Measurements from ENCODE around the gene GRAMD1B. TPM values are rescaled to one million over a fixed set of nuclear protein-coding genes. Genes with fewer than 3 reads are reported as not detected.

Gene GRAMD1B
- total RNA-seq, 1 donor from 2014 or later, result 1.4 TPM

- Histone ChIP-seq H3K27ac (no peak overlapping the region), H3K4me1 (no peaks in the 10 kb centered on the region), H3K4me3 (no peak overlapping the region), H3K36me3 (no peaks in the 10 kb centered on the region), H3K9me3 (no peaks in the 10 kb centered on the region), H3K27me3 (no peaks in the 10 kb centered on the region)
- DNase-seq (ENCODE audit: low spot score in 2 of 2), result no peak
- TF ChIP-seq CTCF (IDR thresholded peaks at IDR 0.05), result no peak
- intact Hi-C loops (cut with DNase I), result no loop called here
Measured at GRCh38 chr11:123608371-123608770, 178.3 kb downstream of the GRAMD1B start.

- intact Hi-C loops (cut with DNase I), result no loop called here
- Histone ChIP-seq H3K4me3 (no peak overlapping the region), H3K36me3 (no peaks in the 10 kb centered on the region), H3K27me3 (no peaks in the 10 kb centered on the region), H3K27ac (no peak overlapping the region), H3K4me1 (no peaks in the 10 kb centered on the region), H3K9me3 (no peaks in the 10 kb centered on the region)
- no peak for DNase-seq (ENCODE audit: low spot score in 2 of 2)
- TF ChIP-seq CTCF (IDR thresholded peaks at IDR 0.05), result no peak
Measured at GRCh38 chr11:123608945-123609344, 178.9 kb downstream of the GRAMD1B start.

GRCh38 chr11:123611698-123612097 lies 181.6 kb downstream of the GRAMD1B start:
- Histone ChIP-seq H3K9me3 (no peaks in the 10 kb centered on the region), H3K36me3 (no peaks in the 10 kb centered on the region), H3K27ac (no peak overlapping the region), H3K27me3 (no peaks in the 10 kb centered on the region), H3K4me1 (no peaks in the 10 kb centered on the region), H3K4me3 (no peak overlapping the region)
- no peak for TF ChIP-seq CTCF (IDR thresholded peaks at IDR 0.05)
- intact Hi-C loops (cut with DNase I), result no loop called here
- DNase-seq (ENCODE audit: low spot score in 2 of 2), result no peak

GRCh38 chr11:123616505-123617198 lies 186.6 kb downstream of the GRAMD1B start:
- no peak for DNase-seq (ENCODE audit: low spot score in 2 of 2)
- Histone ChIP-seq H3K27me3 (no peaks in the 10 kb centered on the region), H3K9me3 (no peaks in the 10 kb centered on the region), H3K4me1 (no peaks in the 10 kb centered on the region), H3K27ac (no peak overlapping the region), H3K4me3 (no peak overlapping the region), H3K36me3 (no peaks in the 10 kb centered on the region)
- intact Hi-C loops (cut with DNase I), result no loop called here
- no peak for TF ChIP-seq CTCF (IDR thresholded peaks at IDR 0.05)

- Histone ChIP-seq H3K36me3 (no peaks in the 10 kb centered on the region), H3K4me1 (no peaks in the 10 kb centered on the region), H3K4me3 (no peak overlapping the region), H3K27ac (no peak overlapping the region), H3K27me3 (no peaks in the 10 kb centered on the region), H3K9me3 (no peaks in the 10 kb centered on the region)
- TF ChIP-seq CTCF (IDR thresholded peaks at IDR 0.05), result no peak
- DNase-seq (ENCODE audit: low spot score in 2 of 2), result no peak
- intact Hi-C loops (cut with DNase I), result no loop called here
Measured at GRCh38 chr11:123622576-123622975, 192.5 kb downstream of the GRAMD1B start.

- TF ChIP-seq CTCF (IDR thresholded peaks at IDR 0.05), result no peak
- no peaks in the 10 kb centered on the region for H3K4me1 ChIP-seq
- H3K27me3 ChIP-seq, result no peaks in the 10 kb centered on the region
- H3K4me3 ChIP-seq, result no peak overlapping the region
- intact Hi-C loops (cut with DNase I), result no loop called here
- H3K9me3 ChIP-seq, result no peaks in the 10 kb centered on the region
- no peak for DNase-seq (ENCODE audit: low spot score in 2 of 2)
- no peak overlapping the region for H3K27ac ChIP-seq
- no peaks in the 10 kb centered on the region for H3K36me3 ChIP-seq
Measured at GRCh38 chr11:123624974-123625373, 194.9 kb downstream of the GRAMD1B start.
